Measurements from ENCODE around the gene DPPA4. TPM values are rescaled to one million over a fixed set of nuclear protein-coding genes. Genes with fewer than 3 reads are reported as not detected.
"Not testable (repeated sequence)": the region's sequence is repeated elsewhere in the genome, so short reads cannot be mapped to it uniquely, and the experiment has no call there.

Gene DPPA4
- not detected for total RNA-seq

DNA sequence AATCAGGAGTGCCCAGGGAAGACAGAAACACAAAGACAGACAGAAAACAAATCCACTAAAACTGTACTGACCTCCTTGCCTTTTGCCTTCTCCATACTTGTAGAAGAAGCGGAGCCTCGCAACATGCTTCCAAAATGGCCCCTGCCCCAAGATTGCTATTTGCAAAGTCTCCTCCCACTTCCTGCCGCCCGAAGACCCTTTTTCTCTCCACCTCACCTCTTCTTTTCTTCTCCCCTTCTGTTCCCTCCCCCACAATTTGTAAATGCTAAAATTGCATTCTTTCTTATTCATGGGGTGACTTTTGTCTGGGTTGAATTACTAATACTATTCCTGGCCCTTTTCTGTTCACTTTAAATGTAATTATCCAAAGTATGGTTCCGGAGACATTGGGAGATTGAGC is at the start of gene DPPA4:
TSS of gene DPPA4 (minus strand) at position 154 of the 400 bp plus-strand sequence. CDS start at position 125, 29 bp downstream.
- ATAC-seq (ENCODE audit: low read depth) (no peak), DNase-seq (no peak)
- H3K27me3 Mint-ChIP-seq, result peaks cover 35% of the 10 kb centered on the region

DNA sequence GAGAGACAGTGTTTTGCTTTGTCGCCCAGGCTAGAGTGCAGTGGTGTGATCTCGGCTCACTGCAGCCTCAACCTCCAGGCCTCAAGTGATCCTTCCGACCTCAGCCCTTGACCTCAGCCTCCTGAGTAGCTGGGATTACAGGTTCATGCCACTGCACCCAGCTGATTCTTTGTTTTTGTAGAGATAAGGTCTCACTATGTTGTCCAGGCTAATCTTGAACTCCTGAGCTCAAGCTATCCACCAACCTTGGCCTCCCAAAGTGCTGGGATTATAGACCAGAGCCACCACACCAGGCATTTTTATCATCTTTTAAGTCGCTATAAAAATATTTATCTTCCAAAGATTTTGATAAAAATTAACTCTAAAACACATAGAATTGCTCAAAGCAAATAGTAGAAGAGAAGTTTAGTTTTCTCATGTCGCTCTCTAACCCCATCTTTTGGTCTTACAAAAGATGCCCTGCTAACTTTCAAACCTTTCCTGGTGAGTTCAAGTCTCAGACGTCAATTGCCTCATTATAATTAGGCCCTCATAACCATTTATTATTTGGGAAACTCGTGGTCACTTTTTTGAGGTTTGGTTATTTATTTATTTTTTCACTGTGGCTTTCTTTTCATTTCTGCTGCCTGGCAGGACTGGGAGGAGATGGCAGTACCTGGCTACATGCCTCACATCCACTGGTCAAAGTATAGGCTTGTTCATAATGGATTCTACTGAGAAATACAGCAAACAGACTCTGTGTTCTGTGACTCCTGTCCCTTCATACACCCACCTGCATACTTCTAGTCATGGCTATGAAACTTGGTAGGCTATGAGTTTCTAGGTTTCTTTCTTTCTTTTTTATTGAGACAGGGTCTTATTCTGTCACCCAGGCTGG is 48.3 kb upstream of the DPPA4 start:
- Mint-ChIP-seq H3K27ac (no peak overlapping the region), H3K27me3 (peaks cover 2% of the 10 kb centered on the region), H3K4me1 (no peaks in the 10 kb centered on the region), H3K4me3 (no peak overlapping the region), H3K36me3 (no peaks in the 10 kb centered on the region), H3K9me3 (no peaks in the 10 kb centered on the region)
- ATAC-seq (ENCODE audit: low read depth), result no peak
- DNase-seq, result no peak
- POLR2A ChIA-PET, result no interaction called here

More for the DNA sequence above, at the start of gene DPPA4:
- Mint-ChIP-seq H3K36me3 (no peaks in the 10 kb centered on the region), H3K9me3 (peaks cover 1% of the 10 kb centered on the region), H3K4me3 (peak within 1 kb of the TSS; percentile 62), H3K27ac (no peak within 1 kb of the TSS), H3K4me1 (no peaks in the 10 kb centered on the region)
- POLR2A ChIA-PET, result no interaction called here

DNA sequence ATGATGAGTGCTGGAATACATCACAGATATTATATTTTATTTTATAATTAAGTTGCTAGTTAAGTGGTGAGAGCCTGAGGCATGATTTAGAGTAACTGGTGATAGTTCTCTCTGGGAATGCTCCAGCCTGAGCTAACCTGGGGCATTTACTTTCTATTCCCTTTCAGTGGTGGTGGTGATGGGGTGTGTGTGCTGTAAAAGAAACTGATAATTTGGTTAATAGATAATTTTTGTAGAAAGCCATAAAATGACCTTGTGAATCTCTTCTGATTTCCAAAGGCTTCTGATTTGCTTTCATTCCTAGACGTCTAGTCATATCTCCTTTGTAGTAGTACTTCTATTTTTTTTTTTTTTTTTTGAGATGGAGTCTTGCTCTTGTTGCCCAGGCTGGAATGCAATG is 46.8 kb upstream of the DPPA4 start:
- Mint-ChIP-seq H3K27me3 (peaks cover 2% of the 10 kb centered on the region), H3K36me3 (no peaks in the 10 kb centered on the region), H3K27ac (no peak overlapping the region), H3K4me1 (no peaks in the 10 kb centered on the region), H3K9me3 (no peaks in the 10 kb centered on the region), H3K4me3 (no peak overlapping the region)
- POLR2A ChIA-PET, result no interaction called here
- ATAC-seq (ENCODE audit: low read depth), result no peak
- DNase-seq, result no peak

DNA sequence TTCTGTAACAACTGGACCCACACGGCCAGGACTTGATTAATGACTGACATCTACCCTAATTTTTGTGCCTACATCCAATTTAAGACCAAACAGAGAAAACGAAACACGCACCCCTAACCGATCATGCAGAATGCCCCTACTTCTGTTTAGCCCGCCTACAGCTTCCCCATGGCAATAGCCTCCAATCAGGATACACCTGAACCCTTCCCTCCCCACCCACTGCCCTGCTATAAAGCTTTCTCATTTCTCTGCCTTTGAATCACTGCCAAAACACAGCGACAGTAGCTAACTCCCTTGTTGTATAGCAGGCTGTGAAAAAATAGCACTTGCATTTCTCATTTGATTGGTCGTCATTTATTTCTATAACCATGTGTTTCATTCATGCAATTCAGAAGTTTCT is 45.2 kb upstream of the DPPA4 start:
- Mint-ChIP-seq H3K27ac (no peak overlapping the region), H3K36me3 (no peaks in the 10 kb centered on the region), H3K4me1 (no peaks in the 10 kb centered on the region), H3K9me3 (no peaks in the 10 kb centered on the region), H3K27me3 (peaks cover 2% of the 10 kb centered on the region), H3K4me3 (no peak overlapping the region)
- POLR2A ChIA-PET, result no interaction called here
- DNase-seq (no peak), ATAC-seq (ENCODE audit: low read depth) (no peak)

- H3K9me3 Mint-ChIP-seq, result no peaks in the 10 kb centered on the region
- POLR2A ChIA-PET, result no interaction called here
Observed at GRCh38 chr3:109375975-109376374, 38.6 kb upstream of the DPPA4 start.

GRCh38 chr3:109374434-109374833 is 37.1 kb upstream of the DPPA4 start:
- H3K9me3 Mint-ChIP-seq; DNase-seq; POLR2A ChIA-PET; H3K4me3 Mint-ChIP-seq; ATAC-seq (ENCODE audit: low read depth); H3K27me3 Mint-ChIP-seq; H3K27ac Mint-ChIP-seq; H3K4me1 Mint-ChIP-seq; H3K36me3 Mint-ChIP-seq: not testable (repeated sequence)

More at GRCh38 chr3:109375975-109376374, 38.6 kb upstream of the DPPA4 start:
- no peak for ATAC-seq (ENCODE audit: low read depth)
- Mint-ChIP-seq H3K27ac (no peak overlapping the region), H3K27me3 (no peaks in the 10 kb centered on the region), H3K4me3 (no peak overlapping the region), H3K36me3 (no peaks in the 10 kb centered on the region), H3K4me1 (no peaks in the 10 kb centered on the region)
- DNase-seq, result no peak

DNA sequence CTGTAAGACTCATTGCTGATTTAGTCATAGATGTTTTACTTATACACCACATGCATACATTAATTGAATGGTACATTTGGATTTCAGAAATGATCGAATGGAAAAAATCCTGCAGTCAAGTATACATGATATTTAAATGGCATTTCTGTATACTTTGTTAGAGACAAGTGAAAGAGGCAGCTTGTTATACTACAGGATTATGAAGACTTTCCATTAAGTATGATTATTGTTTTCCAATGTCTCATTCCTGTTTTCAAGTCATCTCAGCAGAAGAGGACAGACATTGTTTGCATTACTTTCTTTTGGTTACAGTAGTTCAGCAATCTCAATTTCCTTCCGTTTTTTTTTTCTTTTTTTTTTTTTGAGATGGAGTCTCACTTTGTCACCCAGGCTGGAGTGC is 36.6 kb upstream of the DPPA4 start:
- Mint-ChIP-seq H3K4me1 (no peaks in the 10 kb centered on the region), H3K9me3 (no peaks in the 10 kb centered on the region), H3K27ac (no peak overlapping the region), H3K4me3 (no peak overlapping the region), H3K27me3 (peaks cover 1% of the 10 kb centered on the region), H3K36me3 (no peaks in the 10 kb centered on the region)
- no peak for DNase-seq
- POLR2A ChIA-PET, result no interaction called here
- ATAC-seq (ENCODE audit: low read depth), result no peak

- Mint-ChIP-seq H3K27me3 (peaks cover 1% of the 10 kb centered on the region), H3K36me3 (no peaks in the 10 kb centered on the region), H3K9me3 (no peaks in the 10 kb centered on the region), H3K27ac (no peak overlapping the region), H3K4me1 (no peaks in the 10 kb centered on the region), H3K4me3 (no peak overlapping the region)
- ATAC-seq (ENCODE audit: low read depth), result no peak
- POLR2A ChIA-PET, result no interaction called here
- DNase-seq, result no peak
Observed at GRCh38 chr3:109372639-109373038, 35.3 kb upstream of the DPPA4 start.

- ATAC-seq (ENCODE audit: low read depth), result no peak
- Mint-ChIP-seq H3K9me3 (no peaks in the 10 kb centered on the region), H3K27ac (no peak overlapping the region), H3K4me1 (no peaks in the 10 kb centered on the region), H3K27me3 (peaks cover 1% of the 10 kb centered on the region), H3K36me3 (no peaks in the 10 kb centered on the region), H3K4me3 (no peak overlapping the region)
- no peak for DNase-seq
- POLR2A ChIA-PET, result no interaction called here
Observed at GRCh38 chr3:109369510-109369909, 32.2 kb upstream of the DPPA4 start.

GRCh38 chr3:109364088-109364487 is 26.7 kb upstream of the DPPA4 start:
- ATAC-seq (ENCODE audit: low read depth) (no peak), DNase-seq (no peak)
- Mint-ChIP-seq H3K4me3 (no peak overlapping the region), H3K27me3 (no peaks in the 10 kb centered on the region), H3K4me1 (no peaks in the 10 kb centered on the region), H3K36me3 (no peaks in the 10 kb centered on the region), H3K9me3 (no peaks in the 10 kb centered on the region), H3K27ac (no peak overlapping the region)
- POLR2A ChIA-PET, result no interaction called here

- Mint-ChIP-seq H3K4me1 (no peaks in the 10 kb centered on the region), H3K36me3 (no peaks in the 10 kb centered on the region), H3K27ac (no peak overlapping the region), H3K4me3 (no peak overlapping the region), H3K27me3 (no peaks in the 10 kb centered on the region), H3K9me3 (no peaks in the 10 kb centered on the region)
- DNase-seq, result no peak
- ATAC-seq (ENCODE audit: low read depth), result no peak
- POLR2A ChIA-PET, result no interaction called here
Observed at GRCh38 chr3:109363634-109364033, 26.3 kb upstream of the DPPA4 start.

GRCh38 chr3:109362823-109363222 is 25.5 kb upstream of the DPPA4 start:
- POLR2A ChIA-PET, result no interaction called here
- Mint-ChIP-seq H3K27me3 (no peaks in the 10 kb centered on the region), H3K9me3 (no peaks in the 10 kb centered on the region), H3K36me3 (no peaks in the 10 kb centered on the region), H3K27ac (no peak overlapping the region), H3K4me3 (no peak overlapping the region), H3K4me1 (no peaks in the 10 kb centered on the region)
- DNase-seq (no peak), ATAC-seq (ENCODE audit: low read depth) (no peak)

GRCh38 chr3:109358809-109359208 is 21.5 kb upstream of the DPPA4 start:
- H3K27me3 Mint-ChIP-seq; H3K4me1 Mint-ChIP-seq; H3K9me3 Mint-ChIP-seq; H3K36me3 Mint-ChIP-seq; DNase-seq; H3K4me3 Mint-ChIP-seq; H3K27ac Mint-ChIP-seq; POLR2A ChIA-PET; ATAC-seq (ENCODE audit: low read depth): not testable (repeated sequence)

DNA sequence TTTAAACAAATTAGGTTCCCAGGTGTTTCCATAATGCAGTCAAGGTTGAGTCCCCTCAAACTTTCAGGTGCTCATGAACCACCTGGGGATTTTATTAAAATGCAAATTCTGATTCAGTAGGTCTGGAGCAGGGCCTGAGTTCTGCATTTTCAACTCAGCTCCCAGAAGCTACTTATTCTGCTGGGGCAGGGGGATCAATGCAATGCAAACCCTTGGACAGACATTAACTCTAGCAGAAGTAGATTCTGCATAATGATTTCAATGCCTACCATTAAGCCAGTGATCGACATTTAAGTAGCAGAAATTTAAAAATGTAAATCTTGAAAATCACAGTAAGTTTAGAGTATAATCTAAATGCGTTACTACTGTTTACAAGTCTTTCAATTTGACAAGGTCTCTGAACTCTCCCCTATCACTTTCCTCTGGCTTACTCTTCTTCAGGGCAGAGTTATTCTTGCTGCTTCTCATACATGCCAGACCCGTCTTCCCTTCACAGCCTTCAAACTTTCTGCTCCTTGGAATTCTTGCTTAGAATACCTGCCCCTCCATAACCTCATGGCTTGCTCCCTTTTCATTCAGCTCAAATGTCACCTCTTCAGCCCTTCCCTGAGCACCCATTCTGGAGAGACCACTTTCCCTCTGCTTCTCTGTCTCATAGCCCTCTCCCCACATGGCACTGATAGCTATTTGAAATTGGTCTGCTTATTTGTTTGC is 19.3 kb upstream of the DPPA4 start:
- no peak for ATAC-seq (ENCODE audit: low read depth)
- no peaks in the 10 kb centered on the region for H3K9me3 Mint-ChIP-seq
- peaks cover 3% of the 10 kb centered on the region for H3K27me3 Mint-ChIP-seq
- DNase-seq, result no peak
- POLR2A ChIA-PET, result no interaction called here
- no peaks in the 10 kb centered on the region for H3K36me3 Mint-ChIP-seq
- no peak overlapping the region for H3K27ac Mint-ChIP-seq
- no peak overlapping the region for H3K4me3 Mint-ChIP-seq
- H3K4me1 Mint-ChIP-seq, result no peaks in the 10 kb centered on the region
